Measurements from ENCODE around the gene TMEM63A.
"Not testable (repeated sequence)": the region's sequence is repeated elsewhere in the genome, so short reads cannot be mapped to it uniquely, and the experiment has no call there.

The TMEM63A gene

GRCh38 chr1:225842788-225843425, 39.3 kb downstream of the TMEM63A start:
- no peak for DNase-seq

GRCh38 chr1:225842074-225842473, 40.1 kb downstream of the TMEM63A start:
- DNase-seq: no peak

DNA sequence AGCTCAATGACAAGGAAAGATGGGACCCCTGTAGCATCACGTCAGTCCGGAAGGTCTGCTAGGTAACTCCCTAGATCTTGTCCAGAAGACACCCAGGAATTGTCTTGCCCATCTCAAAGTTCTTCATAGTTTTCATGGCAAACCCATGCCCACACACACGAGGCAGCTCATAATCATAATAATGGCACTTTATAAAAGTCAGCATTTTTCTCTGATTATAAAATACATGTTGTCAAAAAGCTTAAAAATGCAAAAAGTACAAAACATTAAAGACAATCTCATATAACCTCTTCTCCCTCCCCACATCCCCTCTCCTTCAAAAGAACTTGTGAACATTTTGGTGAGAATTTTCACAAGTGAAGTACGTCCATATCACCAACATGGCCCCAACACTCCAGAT, 41.5 kb downstream of the TMEM63A start:
- DNase-seq: no peak

GRCh38 chr1:225840223-225840610, 42.0 kb downstream of the TMEM63A start:
- DNase-seq: no peak

- no peak for DNase-seq
Observed at GRCh38 chr1:225838793-225839192, 43.4 kb downstream of the TMEM63A start.

DNA sequence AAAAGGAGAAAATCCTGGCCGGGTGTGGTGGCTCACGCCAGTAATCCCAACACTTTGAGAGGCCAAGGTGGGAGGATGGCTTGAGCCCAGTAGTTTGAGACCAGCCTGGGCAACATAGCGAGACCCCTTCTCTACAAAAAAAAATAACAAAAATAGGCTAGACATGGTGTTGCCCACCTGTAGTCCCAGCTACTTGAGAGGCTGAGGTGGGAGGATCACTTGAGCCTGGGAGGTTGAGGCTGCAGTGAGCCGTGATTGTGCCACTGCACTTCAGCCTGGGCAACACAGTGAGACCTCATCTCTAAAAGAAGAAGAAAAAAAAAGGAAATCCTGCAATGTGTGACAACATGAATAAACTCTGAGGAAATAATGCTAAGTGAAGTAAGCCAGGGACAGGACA, 45.9 kb downstream of the TMEM63A start:
- not testable (repeated sequence) for DNase-seq

- peak; percentile 46 for DNase-seq
Observed at GRCh38 chr1:225835856-225836255, 46.3 kb downstream of the TMEM63A start.

DNA sequence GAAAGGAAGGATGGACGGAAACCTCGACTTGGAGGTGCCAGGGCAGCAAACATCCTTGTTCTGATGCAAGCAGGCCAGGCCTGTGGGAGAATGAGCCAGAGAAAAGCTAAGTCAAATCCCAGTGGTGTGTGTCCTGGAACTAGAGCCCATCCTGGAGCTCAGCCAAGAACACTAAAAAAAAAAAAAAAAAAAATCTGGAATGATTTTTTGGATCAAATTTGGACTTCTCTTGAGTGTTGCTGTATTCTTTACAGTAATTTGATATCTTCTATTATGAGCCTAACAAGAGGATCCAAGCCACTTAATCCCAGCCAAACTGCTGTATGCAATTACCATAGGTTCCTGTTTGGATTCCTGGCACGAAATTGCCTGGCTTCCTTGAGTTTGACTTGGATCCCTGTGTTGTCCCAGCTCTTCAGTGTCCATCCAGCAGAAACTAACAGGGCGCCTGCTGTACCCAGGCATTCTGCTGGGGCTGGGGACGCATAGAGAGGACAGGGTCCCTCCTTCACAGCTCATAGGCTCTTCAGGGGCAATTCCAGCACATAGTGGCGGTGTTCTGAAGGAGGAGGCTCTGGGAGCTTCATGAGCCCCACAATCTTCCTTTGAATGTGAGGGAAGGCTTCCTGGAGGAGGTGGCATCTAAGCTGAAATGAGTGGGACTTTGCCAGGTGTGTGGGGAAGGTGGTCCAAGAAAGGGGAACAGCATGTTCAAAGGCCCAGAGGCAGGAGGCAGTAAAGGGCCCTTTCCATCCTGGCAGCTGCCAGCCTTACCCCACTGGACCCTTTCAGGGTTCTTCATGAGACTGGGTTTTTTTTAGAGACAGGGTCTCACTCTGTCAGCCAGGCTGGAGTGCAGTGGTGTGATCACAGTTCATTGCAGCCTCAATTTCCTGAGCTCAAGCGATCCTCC, 47.5 kb downstream of the TMEM63A start:
- peak; percentile 75 for DNase-seq

DNA sequence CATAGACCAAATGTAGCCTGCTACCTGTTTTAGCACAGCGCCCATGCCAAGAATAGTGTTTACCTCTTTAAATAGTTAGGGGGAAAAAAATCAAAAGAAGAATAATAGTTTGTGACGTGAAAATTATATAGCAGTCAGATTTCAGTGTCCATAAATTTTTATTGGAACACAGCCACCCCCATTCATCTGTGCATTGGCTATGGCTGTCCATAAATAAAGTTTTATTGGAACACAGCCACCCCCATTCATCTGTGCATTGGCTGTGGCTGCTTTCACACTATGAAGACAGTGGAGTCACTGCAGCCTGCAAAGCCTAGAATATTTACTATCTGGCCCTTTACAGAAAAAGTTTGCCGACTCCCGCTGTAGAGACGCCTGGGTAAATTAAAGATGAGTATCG, 51.3 kb downstream of the TMEM63A start:
- DNase-seq: no peak

DNA sequence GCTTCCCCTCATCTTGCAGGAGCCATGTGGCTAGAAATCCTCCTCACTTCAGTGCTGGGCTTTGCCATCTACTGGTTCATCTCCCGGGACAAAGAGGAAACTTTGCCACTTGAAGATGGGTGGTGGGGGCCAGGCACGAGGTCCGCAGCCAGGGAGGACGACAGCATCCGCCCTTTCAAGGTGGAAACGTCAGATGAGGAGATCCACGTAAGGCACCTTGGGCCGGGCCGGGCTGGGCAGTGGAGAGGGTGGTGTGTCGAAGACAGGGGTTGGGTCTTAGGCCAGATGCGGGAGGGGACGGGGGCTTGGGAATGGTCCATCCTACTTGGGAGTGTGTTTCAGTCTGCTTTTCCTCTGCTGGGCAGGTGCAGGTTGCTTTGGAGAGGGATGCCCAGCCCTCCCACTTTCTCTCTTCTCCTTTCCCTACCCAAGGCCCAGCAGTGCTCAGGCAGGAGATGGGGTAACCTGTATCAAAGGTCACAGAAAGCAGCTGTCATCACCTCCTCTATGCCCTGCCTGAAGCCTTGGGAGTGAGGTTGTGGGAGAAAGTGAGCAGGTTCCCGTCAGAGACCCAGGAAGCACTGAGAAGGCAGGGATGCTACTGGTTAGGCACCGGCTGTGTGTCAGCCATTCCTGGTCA, 53.4 kb downstream of the TMEM63A start:
- no peak for DNase-seq

GRCh38 chr1:225827076-225827475, 55.1 kb downstream of the TMEM63A start:
- no peak for DNase-seq

DNA sequence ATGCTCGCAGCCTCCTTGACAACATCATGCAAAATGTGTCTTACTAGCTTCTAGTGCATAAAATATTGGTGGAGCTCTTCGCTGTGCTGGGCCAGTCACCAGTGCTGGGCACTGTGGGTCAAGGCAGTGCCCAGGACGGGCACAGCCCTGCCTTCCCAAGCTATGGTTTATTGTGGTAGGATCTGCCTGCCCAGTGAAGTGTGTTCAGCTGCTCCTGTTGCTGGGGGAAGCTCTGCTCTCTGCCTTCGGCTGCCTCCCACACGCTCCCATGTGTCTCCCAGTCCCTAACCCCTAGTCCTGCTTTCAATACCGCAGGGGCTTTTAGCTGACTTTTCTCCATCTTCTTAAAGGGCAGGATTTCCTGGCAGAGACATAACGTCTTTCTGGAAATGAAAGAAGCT, 56.6 kb downstream of the TMEM63A start:
- no peak for DNase-seq

- DNase-seq: no peak
Observed at GRCh38 chr1:225825078-225825477, 57.1 kb downstream of the TMEM63A start.

DNA sequence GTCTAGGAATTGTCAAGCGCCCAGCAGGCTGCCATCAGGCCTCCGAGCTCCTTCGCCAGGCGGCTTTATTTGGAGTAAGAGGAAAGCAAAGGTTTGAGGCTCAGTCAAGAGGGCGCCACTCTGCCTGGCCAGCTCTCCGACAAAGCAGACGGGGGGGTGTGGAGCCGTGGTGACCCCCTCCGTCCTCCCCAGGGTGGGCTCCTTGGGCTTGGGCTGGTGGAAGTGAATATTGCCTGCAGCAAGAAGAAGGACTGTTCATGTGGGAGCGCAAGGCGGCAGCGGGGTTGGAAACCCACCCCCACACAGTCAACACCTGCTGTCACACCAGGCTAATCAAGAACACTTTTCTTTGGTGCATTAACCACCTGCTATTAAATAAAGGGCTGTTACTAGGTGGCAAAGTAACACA, 57.6 kb downstream of the TMEM63A start:
- no peak for DNase-seq

- DNase-seq: no peak
Observed at GRCh38 chr1:225823811-225824261, 58.3 kb downstream of the TMEM63A start.

GRCh38 chr1:225822655-225823403, 59.4 kb downstream of the TMEM63A start:
- DNase-seq: no peak

DNA sequence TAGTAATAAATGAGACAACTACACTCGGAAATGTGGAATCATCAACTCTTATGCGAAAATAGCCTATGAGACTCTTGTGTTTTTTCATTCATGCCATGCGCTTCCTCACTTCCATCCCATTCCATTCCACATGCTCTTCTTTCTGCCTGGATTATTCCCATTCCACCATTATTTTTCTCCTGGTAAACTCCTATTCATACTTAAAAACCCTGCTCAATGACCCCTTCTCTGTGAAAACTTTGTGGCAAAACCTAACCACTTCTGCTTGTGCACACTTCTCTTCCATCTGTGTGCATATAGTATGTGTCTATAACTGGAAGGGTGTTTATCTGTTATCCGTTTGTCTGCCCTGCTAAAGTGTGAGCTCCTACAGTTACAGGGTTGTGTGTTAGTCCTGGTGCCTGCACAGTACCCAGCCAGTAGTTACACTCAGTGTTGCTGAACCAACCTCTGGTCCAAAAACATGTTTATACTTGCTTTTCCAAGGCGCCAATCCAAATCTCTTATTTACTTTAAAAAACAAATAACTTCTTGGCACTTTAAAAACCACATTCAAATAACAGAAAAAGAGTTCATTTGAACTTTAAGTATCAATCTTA, 61.6 kb downstream of the TMEM63A start:
- DNase-seq: no peak

DNA sequence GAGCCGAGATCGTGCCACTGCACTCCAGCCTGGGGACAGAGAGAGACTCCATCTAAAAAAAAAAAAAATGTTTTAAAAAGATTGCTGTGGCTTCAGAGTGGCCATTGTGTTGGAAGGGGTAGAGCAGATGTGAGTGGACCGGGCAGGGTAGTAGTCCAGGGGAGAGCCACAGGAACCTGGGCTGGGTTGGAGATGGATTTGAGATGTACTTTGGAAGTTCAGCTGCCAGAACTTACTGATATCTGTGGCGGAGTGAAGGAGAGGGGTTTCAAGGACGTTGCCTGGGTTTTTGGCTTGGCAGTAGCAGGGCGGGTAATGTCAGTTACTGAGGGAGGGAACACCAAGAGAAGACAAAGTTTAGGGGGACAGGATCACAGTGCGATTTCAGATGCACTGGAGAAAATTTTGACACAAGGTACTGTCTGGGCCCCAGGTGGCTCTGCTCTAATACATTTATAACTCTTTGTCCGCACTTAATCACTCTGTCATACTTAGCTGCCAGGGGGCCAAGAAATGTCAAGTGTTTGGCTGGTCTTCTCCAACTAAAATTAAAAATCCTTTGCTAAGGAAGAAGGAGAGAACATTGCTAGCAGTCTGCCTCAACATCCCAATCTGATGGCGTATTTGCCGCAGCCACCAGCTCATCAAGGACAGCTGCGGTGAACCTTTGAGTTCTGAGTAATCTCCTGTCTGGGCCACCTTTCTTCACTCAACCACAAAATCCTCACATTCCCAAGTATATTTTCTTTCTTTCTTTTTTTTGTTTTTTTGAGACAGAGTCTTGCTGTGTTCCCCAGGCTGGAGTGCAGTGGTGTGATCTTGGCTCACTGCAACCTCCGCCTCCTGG, 62.6 kb downstream of the TMEM63A start:
- DNase-seq: no peak

- no peak for DNase-seq
Observed at GRCh38 chr1:225818229-225818628, 64.0 kb downstream of the TMEM63A start.

DNA sequence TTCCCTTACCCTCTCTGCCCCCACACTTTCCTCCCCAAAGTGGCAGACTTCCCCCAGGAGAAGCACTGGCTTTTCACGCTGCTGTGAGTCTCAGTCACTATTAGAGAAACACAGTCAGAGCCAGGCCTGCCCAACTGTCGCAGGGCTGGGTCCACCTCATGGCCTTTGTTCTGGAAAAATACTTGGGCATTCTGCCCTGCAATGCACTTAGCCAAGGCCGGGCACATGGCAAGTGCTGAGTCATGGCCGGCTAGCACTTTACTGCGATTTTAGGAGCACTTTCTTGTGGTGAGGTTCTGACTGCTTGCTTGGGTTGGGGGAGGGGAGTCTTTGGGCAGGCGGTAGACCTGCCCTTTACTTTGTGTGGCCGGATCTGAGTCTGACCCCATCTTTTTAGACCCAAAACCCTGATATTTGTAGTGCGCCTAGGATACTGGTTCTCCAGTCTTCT, 64.5 kb downstream of the TMEM63A start:
- peak; percentile 82 for DNase-seq
